ENCODE results near the gene EPS15.

DNA sequence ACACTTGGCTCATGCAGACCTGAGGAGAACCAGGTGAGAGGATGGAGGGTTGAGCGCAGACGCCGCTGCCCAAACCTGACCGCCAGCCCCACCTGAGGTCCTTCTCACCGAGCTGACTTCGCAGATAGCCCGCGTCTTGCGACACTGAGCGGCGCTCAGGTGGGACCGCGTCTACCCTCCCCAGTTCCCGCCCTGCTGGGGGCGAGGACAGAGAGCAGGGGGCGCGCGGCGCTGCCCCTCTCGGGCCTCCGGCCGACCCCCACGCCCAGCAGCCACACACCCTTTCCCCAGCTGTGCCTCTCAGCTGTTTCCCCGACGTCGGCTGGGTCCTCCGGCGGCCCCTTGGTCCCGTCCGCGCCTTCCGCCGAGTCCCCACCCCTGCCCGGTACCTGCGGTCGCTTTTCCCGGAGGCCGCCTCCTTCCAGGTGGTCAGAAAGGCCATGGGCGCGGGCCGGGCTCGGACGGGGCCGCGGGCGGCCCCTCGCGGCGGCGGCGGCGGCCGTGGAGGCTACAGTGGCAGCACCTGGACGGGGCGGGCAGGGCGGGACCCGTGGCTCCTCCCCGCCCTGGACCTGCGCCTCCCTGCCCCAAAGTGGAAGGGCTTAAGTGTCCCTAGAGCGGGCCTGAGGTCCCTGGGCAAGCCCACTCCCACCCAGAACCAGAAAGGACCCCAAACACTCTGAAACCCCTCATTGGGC lies 174.3 kb downstream of the EPS15 start:
- TF ChIP-seq HDAC2 (IDR thresholded peaks at IDR 0.05) (no peak), CEBPB (IDR thresholded peaks at IDR 0.05; ENCODE audit: borderline replicate concordance in 1 of 2, low read depth in 2 of 2, low read length in 2 of 2) (no peak), SP1 (IDR thresholded peaks at IDR 0.05; ENCODE audit: low read depth, low read length) (no peak), NFYB (IDR thresholded peaks at IDR 0.05; ENCODE audit: insufficient read depth, low read depth, low read length) (no peak)
